ENCODE data around the gene MOB3B.

Gene MOB3B

GRCh38 chr9:27436234-27436633 is 93.4 kb downstream of the MOB3B start:
- ChIA-PET CTCF (no interaction called here), POLR2A (interaction anchor here (1.1 kb wide), 1 partner anchor 103 kb away, joined by 9 read pairs; no protein-coding TSS in a partner anchor)
- Histone ChIP-seq H3K9me3 (ENCODE audit: control insufficient read depth, insufficient read depth, low read depth, low read length) (no peaks in the 10 kb centered on the region), H3K4me1 (ENCODE audit: control insufficient read depth, insufficient read depth, low read length) (peaks cover 17% of the 10 kb centered on the region; the same call in 1 of the 2 replicates), H3K4me3 (ENCODE audit: low read depth, low read length) (no peak overlapping the region), H3K36me3 (ENCODE audit: control insufficient read depth in 2 of 2, insufficient read depth in 1 of 2, low read length in 2 of 2) (no peaks in the 10 kb centered on the region), H3K27ac (ENCODE audit: extremely low read depth, low read depth, low read length) (no peak overlapping the region)
- no peak for TF ChIP-seq IKZF3 (tag by site-specific recombination; IDR thresholded peaks at IDR 0.05)
- no peak for TF ChIP-seq ZFP69B (tag by site-specific recombination; IDR thresholded peaks at IDR 0.05)
- no peak for TF ChIP-seq ZNF248 (tag by site-specific recombination; IDR thresholded peaks at IDR 0.05)
- no peak for TF ChIP-seq ZNF114 (tag by site-specific recombination; IDR thresholded peaks at IDR 0.05)
- TF ChIP-seq, protein P1, sequence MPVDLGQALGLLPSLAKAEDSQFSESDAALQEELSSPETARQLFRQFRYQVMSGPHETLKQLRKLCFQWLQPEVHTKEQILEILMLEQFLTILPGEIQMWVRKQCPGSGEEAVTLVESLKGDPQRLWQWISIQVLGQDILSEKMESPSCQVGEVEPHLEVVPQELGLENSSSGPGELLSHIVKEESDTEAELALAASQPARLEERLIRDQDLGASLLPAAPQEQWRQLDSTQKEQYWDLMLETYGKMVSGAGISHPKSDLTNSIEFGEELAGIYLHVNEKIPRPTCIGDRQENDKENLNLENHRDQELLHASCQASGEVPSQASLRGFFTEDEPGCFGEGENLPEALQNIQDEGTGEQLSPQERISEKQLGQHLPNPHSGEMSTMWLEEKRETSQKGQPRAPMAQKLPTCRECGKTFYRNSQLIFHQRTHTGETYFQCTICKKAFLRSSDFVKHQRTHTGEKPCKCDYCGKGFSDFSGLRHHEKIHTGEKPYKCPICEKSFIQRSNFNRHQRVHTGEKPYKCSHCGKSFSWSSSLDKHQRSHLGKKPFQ (tag by site-specific recombination; IDR thresholded peaks at IDR 0.05): no peak
- no peak for TF ChIP-seq KLF7 (tag by site-specific recombination; IDR thresholded peaks at IDR 0.05; ENCODE audit: borderline replicate concordance)
- TF ChIP-seq, protein P2, sequence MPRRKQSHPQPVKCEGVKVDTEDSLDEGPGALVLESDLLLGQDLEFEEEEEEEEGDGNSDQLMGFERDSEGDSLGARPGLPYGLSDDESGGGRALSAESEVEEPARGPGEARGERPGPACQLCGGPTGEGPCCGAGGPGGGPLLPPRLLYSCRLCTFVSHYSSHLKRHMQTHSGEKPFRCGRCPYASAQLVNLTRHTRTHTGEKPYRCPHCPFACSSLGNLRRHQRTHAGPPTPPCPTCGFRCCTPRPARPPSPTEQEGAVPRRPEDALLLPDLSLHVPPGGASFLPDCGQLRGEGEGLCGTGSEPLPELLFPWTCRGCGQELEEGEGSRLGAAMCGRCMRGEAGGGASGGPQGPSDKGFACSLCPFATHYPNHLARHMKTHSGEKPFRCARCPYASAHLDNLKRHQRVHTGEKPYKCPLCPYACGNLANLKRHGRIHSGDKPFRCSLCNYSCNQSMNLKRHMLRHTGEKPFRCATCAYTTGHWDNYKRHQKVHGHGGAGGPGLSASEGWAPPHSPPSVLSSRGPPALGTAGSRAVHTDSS (tag by site-specific recombination; IDR thresholded peaks at IDR 0.05): no peak
- no peak for TF ChIP-seq RBAK (tag by site-specific recombination; IDR thresholded peaks at IDR 0.05)
- TF ChIP-seq SP2 (tag by site-specific recombination; IDR thresholded peaks at IDR 0.05): no peak
- TF ChIP-seq ZNF670 (tag by site-specific recombination; IDR thresholded peaks at IDR 0.05; ENCODE audit: low read depth): no peak
- TF ChIP-seq ZNF843 (tag by site-specific recombination; IDR thresholded peaks at IDR 0.05): no peak
- no peak for TF ChIP-seq ZNF776 (tag by site-specific recombination; IDR thresholded peaks at IDR 0.05; ENCODE audit: borderline replicate concordance)

DNA sequence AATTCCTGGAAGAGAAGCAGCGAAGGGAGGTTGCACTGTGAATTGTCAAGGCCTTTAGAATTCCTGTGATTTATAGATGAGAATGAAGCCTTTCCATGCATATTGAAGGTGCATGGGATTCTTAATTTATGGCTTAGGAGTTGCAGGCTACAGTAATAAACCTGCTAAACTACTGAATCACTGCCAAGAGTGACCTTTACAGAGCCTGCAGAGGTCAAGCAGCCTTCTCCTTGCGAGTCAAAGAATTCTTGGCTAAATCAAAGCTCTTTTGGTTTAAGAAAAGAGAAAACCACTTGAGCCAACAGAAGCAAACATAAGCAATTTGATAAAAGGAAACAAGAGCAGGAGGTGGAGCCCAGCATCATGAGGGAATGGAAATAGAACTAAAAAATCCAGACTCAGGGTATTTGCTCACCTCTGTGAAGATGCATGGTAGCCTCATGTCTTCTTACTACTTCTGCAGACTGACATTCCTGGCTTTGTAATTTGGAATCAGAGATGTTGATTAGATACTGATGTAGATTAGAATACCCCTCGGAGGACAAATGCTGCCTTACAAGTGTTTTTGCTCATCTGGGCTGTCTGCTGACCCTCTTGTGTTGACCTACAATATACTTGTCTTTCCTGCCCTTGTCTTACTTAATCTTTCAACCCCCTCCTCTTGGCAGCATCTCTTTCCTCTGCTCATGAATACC is 95.8 kb downstream of the MOB3B start:
- ChIA-PET POLR2A (no interaction called here), CTCF (interaction anchor here (0.6 to 1.4 kb wide), 2 partner anchors 114 to 496 kb away, joined by 3 to 5 read pairs; no protein-coding TSS in a partner anchor)
- no peak overlapping the region for H3K4me3 ChIP-seq (ENCODE audit: low read depth, low read length)
- H3K36me3 ChIP-seq (ENCODE audit: control insufficient read depth in 2 of 2, insufficient read depth in 1 of 2, low read length in 2 of 2): no peaks in the 10 kb centered on the region
- TF ChIP-seq ZNF302 (tag by site-specific recombination; IDR thresholded peaks at IDR 0.05; ENCODE audit: low read depth) (no peak), ZBTB44 (tag by site-specific recombination; IDR thresholded peaks at IDR 0.05) (peak; percentile 74)
- peaks cover 17% of the 10 kb centered on the region; the same call in 1 of the 2 replicates for H3K4me1 ChIP-seq (ENCODE audit: control insufficient read depth, insufficient read depth, low read length)
- H3K9me3 ChIP-seq (ENCODE audit: control insufficient read depth, insufficient read depth, low read depth, low read length): no peaks in the 10 kb centered on the region
- H3K27ac ChIP-seq (ENCODE audit: extremely low read depth, low read depth, low read length): no peak overlapping the region

- Histone ChIP-seq H3K27ac (ENCODE audit: extremely low read depth, low read depth, low read length) (no peak overlapping the region), H3K9me3 (ENCODE audit: control insufficient read depth, insufficient read depth, low read depth, low read length) (no peaks in the 10 kb centered on the region), H3K4me3 (ENCODE audit: low read depth, low read length) (no peak overlapping the region), H3K4me1 (ENCODE audit: control insufficient read depth, insufficient read depth, low read length) (peaks cover 14% of the 10 kb centered on the region; the same call in 1 of the 2 replicates), H3K36me3 (ENCODE audit: control insufficient read depth in 2 of 2, insufficient read depth in 1 of 2, low read length in 2 of 2) (no peaks in the 10 kb centered on the region)
- no peak for TF ChIP-seq ZNF26 (tag by site-specific recombination; IDR thresholded peaks at IDR 0.05)
- TF ChIP-seq ELK4 (IDR thresholded peaks at IDR 0.05; ENCODE audit: borderline replicate concordance, low read depth, low read length): no peak
- no peak for TF ChIP-seq ZNF501 (tag by site-specific recombination; IDR thresholded peaks at IDR 0.05)
- POLR2A ChIA-PET: no interaction called here
- CTCF ChIA-PET: no interaction called here
Measured at GRCh38 chr9:27432308-27432707, 97.3 kb downstream of the MOB3B start.

Data from HEK293 (cell line).